Upper lobe of left lung (tissue), 6 donors: Measurements from ENCODE around the gene ADGRG1. TPM values are rescaled to one million over a fixed set of nuclear protein-coding genes. Genes with fewer than 3 reads are reported as not detected.

Experiments
- ATAC-seq, 2 donors: fragments of 200-7000 bp; cut with Tn5 transposase; one replicate each; pipeline ENCODE4 v1.9.1; 2022; ENCODE audit warnings: mild to moderate bottlenecking in 2 of 2, moderate library complexity in 2 of 2; ENCODE audit not compliant: low FRiP score in 2 of 2
- DNase-seq, 2 donors: peaks; one replicate each; pipeline ENCODE4 v3.0.0-alpha.2; 2019 to 2020
- H3K27ac ChIP-seq, 4 donors: fragments of 200-600 bp; sonication (generic); one replicate each; pipeline ENCODE4 v1.5.1; 2016 to 2019
- H3K27me3 ChIP-seq, 4 donors: fragments of 200-600 bp; sonication (generic); one replicate each; pipeline ENCODE4 v1.5.1; 2017 to 2019
- H3K36me3 ChIP-seq, 4 donors: fragments of 200-600 bp; sonication (generic); one replicate each; pipeline ENCODE4 v1.5.1; 2016 to 2019
- H3K4me1 ChIP-seq, 4 donors: fragments of 200-600 bp; sonication (generic); one replicate each; pipeline ENCODE4 v1.5.1; 2018 to 2019
- H3K4me3 ChIP-seq, 4 donors: fragments of 200-600 bp; sonication (generic); one replicate each; pipeline ENCODE4 v1.5.1; 2017 to 2019; ENCODE audit warnings: mild to moderate bottlenecking in 2 of 4, moderate library complexity in 1 of 4
- H3K9me3 ChIP-seq, 4 donors: fragments of 200-600 bp; sonication (generic); one replicate each; pipeline ENCODE4 v1.5.1; 2018 to 2019
- CTCF ChIP-seq, 6 experiments: fragments of 450-650 bp in 4 of 6; fragments of 200-600 bp in 2 of 6; sonication (generic) in 2 of 6; IDR thresholded peaks; one replicate each; pipeline ENCODE4 v1.5.1; 2016 to 2019; ENCODE audit warnings: antibody characterized with exemption in 6 of 6
- EP300 ChIP-seq, 4 donors: sonication (generic); formaldehyde crosslinking; IDR thresholded peaks; one replicate each; pipeline ENCODE4 v1.5.1; 2017; ENCODE audit warnings: antibody characterized with exemption in 4 of 4, control low read depth in 2 of 4
- POLR2A ChIP-seq, 4 donors: fragments of 450-650 bp; IDR thresholded peaks; one replicate each; pipeline ENCODE4 v1.5.1; 2016 to 2017; ENCODE audit warnings: antibody characterized with exemption in 4 of 4, mild to moderate bottlenecking in 2 of 4
- POLR2AphosphoS5 ChIP-seq, 2 donors: sonication (generic); formaldehyde crosslinking; IDR thresholded peaks; one replicate each; pipeline ENCODE4 v1.5.1; 2017; ENCODE audit warnings: antibody characterized with exemption in 2 of 2
- WGBS, 2 donors: methylation state at CpG; one replicate each; pipeline ENCODE4 v1.1.5; 2017 to 2018; 5-methylcytosine and 5-hydroxymethylcytosine counted together
- total RNA-seq, 6 donors: library from RNA; depleted of rRNA in 4 of 6; stranded (reverse); fragments of >200 nt in 4 of 6; gene quantifications; one replicate each; pipeline versions ENCODE4 v1.1.0 to v1.2.1, GENCODE V29; 2016 to 2021
- donor health status: DM: no; HTN: no; CAD: no; lungs with moderate emphysema.
- donor health status: DM: no; HTN: yes; CAD: no; lungs with severe emphysema.

ADGRG1 gene
- total RNA-seq, 6 donors from 2014 or later = 34.6 to 89.3 (median 40.4) TPM

GRCh38 chr16:57600048-57600835 is 28.2 kb upstream of the ADGRG1 start:
- Histone ChIP-seq H3K9me3 (peaks cover 0 to 4% (median 0%) of the 10 kb centered on the region in 4 donors), H3K4me1 (peaks cover 3 to 5% (median 4%) of the 10 kb centered on the region in 4 donors), H3K27ac (peak overlapping the region in 1 of 4 donors; percentile 56), H3K4me3 (no peak overlapping the region), H3K27me3 (no peaks in the 10 kb centered on the region), H3K36me3 (no peaks in the 10 kb centered on the region)
- DNase-seq = peak; percentile 64 to 81
- 24 to 27% methylated on average over 8 to 10 of the region's 12 CpGs for WGBS, 2 donors
- ATAC-seq = peak; percentile 77 to 88
- TF ChIP-seq EP300 (IDR thresholded peaks at IDR 0.05) (no peak), CTCF (IDR thresholded peaks at IDR 0.05) (peak; percentile 66 to 91 (median 86)), POLR2AphosphoS5 (IDR thresholded peaks at IDR 0.05) (no peak), POLR2A (IDR thresholded peaks at IDR 0.05) (no peak)

GRCh38 chr16:57600952-57601580 is 27.4 kb upstream of the ADGRG1 start:
- no peaks in the 10 kb centered on the region for H3K36me3 ChIP-seq
- peak overlapping the region in 3 of 4 donors; percentile 55 to 64 (median 56) for H3K27ac ChIP-seq
- DNase-seq = no peak
- H3K27me3 ChIP-seq = no peaks in the 10 kb centered on the region
- H3K4me3 ChIP-seq = no peak overlapping the region
- H3K9me3 ChIP-seq = no peaks in the 10 kb centered on the region
- TF ChIP-seq POLR2AphosphoS5 (IDR thresholded peaks at IDR 0.05) (no peak), CTCF (IDR thresholded peaks at IDR 0.05) (no peak), POLR2A (IDR thresholded peaks at IDR 0.05) (no peak), EP300 (IDR thresholded peaks at IDR 0.05) (no peak)
- WGBS, 2 donors = 79% methylated on average over 2 of the region's 2 CpGs
- ATAC-seq = no peak
- H3K4me1 ChIP-seq = peaks cover 3 to 5% (median 4%) of the 10 kb centered on the region in 4 donors

- H3K36me3 ChIP-seq = no peaks in the 10 kb centered on the region
- ATAC-seq (no peak), DNase-seq (no peak)
- no peaks in the 10 kb centered on the region for H3K27me3 ChIP-seq
- H3K4me1 ChIP-seq = peaks cover 3 to 5% (median 4%) of the 10 kb centered on the region in 4 donors
- TF ChIP-seq POLR2A (IDR thresholded peaks at IDR 0.05) = no peak
- TF ChIP-seq CTCF (IDR thresholded peaks at IDR 0.05) = no peak
- no peak for TF ChIP-seq EP300 (IDR thresholded peaks at IDR 0.05)
- TF ChIP-seq POLR2AphosphoS5 (IDR thresholded peaks at IDR 0.05) = no peak
- no peaks in the 10 kb centered on the region for H3K9me3 ChIP-seq
- 46 to 53% methylated on average over 10 of the region's 10 CpGs for WGBS, 2 donors
- H3K4me3 ChIP-seq = no peak overlapping the region
- H3K27ac ChIP-seq = peak overlapping the region in 3 of 4 donors; percentile 55 to 64 (median 56)
These were observed 26.5 kb upstream of the ADGRG1 start for GRCh38 chr16:57601801-57602478.

- Histone ChIP-seq H3K36me3 (no peaks in the 10 kb centered on the region), H3K4me1 (peaks cover 3 to 5% (median 4%) of the 10 kb centered on the region in 4 donors), H3K27ac (peak overlapping the region in 1 of 4 donors; percentile 6), H3K27me3 (no peaks in the 10 kb centered on the region), H3K4me3 (no peak overlapping the region), H3K9me3 (no peaks in the 10 kb centered on the region)
- no peak for ATAC-seq
- DNase-seq = no peak
- TF ChIP-seq CTCF (IDR thresholded peaks at IDR 0.05) = no peak
- TF ChIP-seq POLR2A (IDR thresholded peaks at IDR 0.05) = no peak
- no peak for TF ChIP-seq POLR2AphosphoS5 (IDR thresholded peaks at IDR 0.05)
- no peak for TF ChIP-seq EP300 (IDR thresholded peaks at IDR 0.05)
- 74 to 75% methylated on average over 17 of the region's 17 CpGs for WGBS, 2 donors
These were observed 25.1 kb upstream of the ADGRG1 start for GRCh38 chr16:57603115-57604024.
